ENCODE data around the gene BORCS5. TPM values are rescaled to one million over a fixed set of nuclear protein-coding genes. Genes with fewer than 3 reads are reported as not detected.
"Not testable (repeated sequence)": the region's sequence is repeated elsewhere in the genome, so short reads cannot be mapped to it uniquely, and the experiment has no call there.

The BORCS5 gene
- total RNA-seq (10 to 100 TPM; 10.7 to 13.3 (median 11.8) TPM), polyA plus RNA-seq (10 to 100 TPM in 1 of 3 donors, 1 to 10 TPM in 2; 4.3 to 12.3 (median 8.5) TPM)
- long read RNA-seq, donor 1, full-length matches to known transcripts = 5 of 5 reads
- long read RNA-seq, donor 1, partial matches to known transcripts = 0 of 5 reads
- long read RNA-seq, donor 1, other reads (novel, unspliced or antisense) = 0 of 5 reads
- long read RNA-seq, donor 2, full-length matches to known transcripts = 7 of 13 reads
- long read RNA-seq, donor 2, partial matches to known transcripts = 3 of 13 reads
- long read RNA-seq, donor 2, other reads (novel, unspliced or antisense) = 3 of 13 reads

GRCh38 chr12:12356896-12357718 lies at the start of gene BORCS5:
TSS of gene BORCS5 (plus strand) at chr12:12357078. CDS start at chr12:12357452, 374 bp downstream.
- ATAC-seq = peak; percentile 97 to 99 (median 98)
- Histone ChIP-seq H3K36me3 (ENCODE audit: insufficient read depth in 1 of 2, low read depth in 1 of 2) (peaks cover 0 to 11% of the 10 kb centered on the region in 2 donors), H3K4me1 (peaks cover 18% of the 10 kb centered on the region), H3K4me3 (peak within 1 kb of the TSS; percentile 99), H3K27ac (peak within 1 kb of the TSS; percentile 100), H3K27me3 (ENCODE audit: insufficient read depth in 3 of 3, low read length in 2 of 3) (no peaks in the 10 kb centered on the region), H3K9me3 (no peaks in the 10 kb centered on the region)
- TF ChIP-seq, protein P1, sequence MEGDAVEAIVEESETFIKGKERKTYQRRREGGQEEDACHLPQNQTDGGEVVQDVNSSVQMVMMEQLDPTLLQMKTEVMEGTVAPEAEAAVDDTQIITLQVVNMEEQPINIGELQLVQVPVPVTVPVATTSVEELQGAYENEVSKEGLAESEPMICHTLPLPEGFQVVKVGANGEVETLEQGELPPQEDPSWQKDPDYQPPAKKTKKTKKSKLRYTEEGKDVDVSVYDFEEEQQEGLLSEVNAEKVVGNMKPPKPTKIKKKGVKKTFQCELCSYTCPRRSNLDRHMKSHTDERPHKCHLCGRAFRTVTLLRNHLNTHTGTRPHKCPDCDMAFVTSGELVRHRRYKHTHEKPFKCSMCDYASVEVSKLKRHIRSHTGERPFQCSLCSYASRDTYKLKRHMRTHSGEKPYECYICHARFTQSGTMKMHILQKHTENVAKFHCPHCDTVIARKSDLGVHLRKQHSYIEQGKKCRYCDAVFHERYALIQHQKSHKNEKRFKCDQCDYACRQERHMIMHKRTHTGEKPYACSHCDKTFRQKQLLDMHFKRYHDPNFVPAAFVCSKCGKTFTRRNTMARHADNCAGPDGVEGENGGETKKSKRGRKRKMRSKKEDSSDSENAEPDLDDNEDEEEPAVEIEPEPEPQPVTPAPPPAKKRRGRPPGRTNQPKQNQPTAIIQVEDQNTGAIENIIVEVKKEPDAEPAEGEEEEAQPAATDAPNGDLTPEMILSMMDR (IDR thresholded peaks at IDR 0.05) = no peak
- intact Hi-C loops (cut with DNase I) = loop anchor here in 1 of 2 donors (10.0 kb wide), 1 partner anchor 358 kb away; the partner anchor contains the start of gene CDKN1B
- DNase-seq = peak; percentile 98
- WGBS, 3 donors = 0% methylated on average over 59 to 72 of the region's 72 CpGs

DNA sequence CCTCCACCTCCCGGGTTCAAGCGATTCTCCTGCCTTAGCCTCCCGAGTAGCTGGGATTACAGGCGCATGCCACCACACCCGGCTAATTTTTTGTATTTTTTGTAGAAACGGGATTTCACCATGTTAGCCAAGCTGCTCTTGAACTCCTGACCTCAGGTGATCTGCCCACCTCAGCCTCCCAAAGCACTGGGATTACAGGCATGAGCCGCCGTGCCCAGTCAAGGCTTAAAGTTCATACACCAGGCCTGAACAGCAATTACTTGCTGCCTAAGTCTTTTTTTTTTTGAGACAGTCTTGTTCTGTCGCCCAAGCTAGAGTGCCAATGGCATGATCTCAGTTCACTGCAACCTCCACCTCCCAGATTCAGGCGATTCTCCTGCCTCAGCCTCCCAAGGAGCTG lies 46.2 kb upstream of the BORCS5 start:
- H3K4me3 ChIP-seq; DNase-seq; H3K36me3 ChIP-seq (ENCODE audit: insufficient read depth in 1 of 2, low read depth in 1 of 2); ATAC-seq; H3K9me3 ChIP-seq; H3K27ac ChIP-seq; H3K27me3 ChIP-seq (ENCODE audit: insufficient read depth in 3 of 3, low read length in 2 of 3); H3K4me1 ChIP-seq; intact Hi-C loops (cut with DNase I): not testable (repeated sequence)
- 89 to 91% (median 89%) methylated on average over 9 to 10 of the region's 10 CpGs for WGBS, 3 donors

- TF ChIP-seq, protein P1 (IDR thresholded peaks at IDR 0.05) = no peak
- DNase-seq (no peak), ATAC-seq (no peak)
- no peaks in the 10 kb centered on the region for H3K4me1 ChIP-seq
- intact Hi-C loops (cut with DNase I) = no loop called here
- no peaks in the 10 kb centered on the region for H3K9me3 ChIP-seq
- H3K27ac ChIP-seq = no peak overlapping the region
- no peak overlapping the region for H3K4me3 ChIP-seq
- no peaks in the 10 kb centered on the region for H3K27me3 ChIP-seq (ENCODE audit: insufficient read depth in 3 of 3, low read length in 2 of 3)
- H3K36me3 ChIP-seq (ENCODE audit: insufficient read depth in 1 of 2, low read depth in 1 of 2) = no peaks in the 10 kb centered on the region
These were observed 41.0 kb upstream of the BORCS5 start for GRCh38 chr12:12315838-12316237.

- ATAC-seq = no peak
- TF ChIP-seq, protein P1 (IDR thresholded peaks at IDR 0.05) = no peak
- H3K4me3 ChIP-seq = peak overlapping the region; percentile 32
- H3K4me1 ChIP-seq = no peaks in the 10 kb centered on the region
- 46 to 57% (median 53%) methylated on average over 9 of the region's 9 CpGs for WGBS, 3 donors
- intact Hi-C loops (cut with DNase I) = no loop called here
- no peaks in the 10 kb centered on the region for H3K36me3 ChIP-seq (ENCODE audit: insufficient read depth in 1 of 2, low read depth in 1 of 2)
- no peaks in the 10 kb centered on the region for H3K9me3 ChIP-seq
- H3K27me3 ChIP-seq (ENCODE audit: insufficient read depth in 3 of 3, low read length in 2 of 3) = no peaks in the 10 kb centered on the region
- no peak for DNase-seq
- no peak overlapping the region for H3K27ac ChIP-seq
These were observed 37.3 kb upstream of the BORCS5 start for GRCh38 chr12:12319451-12320183.

- no peaks in the 10 kb centered on the region for H3K27me3 ChIP-seq (ENCODE audit: insufficient read depth in 3 of 3, low read length in 2 of 3)
- intact Hi-C loops (cut with DNase I) = no loop called here
- TF ChIP-seq, protein P1 (IDR thresholded peaks at IDR 0.05) = no peak
- no peak for DNase-seq
- no peak for ATAC-seq
- no peak overlapping the region for H3K4me3 ChIP-seq
- no peaks in the 10 kb centered on the region for H3K36me3 ChIP-seq (ENCODE audit: insufficient read depth in 1 of 2, low read depth in 1 of 2)
- no peaks in the 10 kb centered on the region for H3K9me3 ChIP-seq
- no peak overlapping the region for H3K27ac ChIP-seq
- no peaks in the 10 kb centered on the region for H3K4me1 ChIP-seq
- WGBS, 3 donors = 40 to 74% (median 64%) methylated on average over 3 to 4 of the region's 4 CpGs
These were observed 33.8 kb upstream of the BORCS5 start for GRCh38 chr12:12323118-12323517.

Measured in psoas muscle (tissue), 8 donors.